Ishikawa (cell line): ENCODE results near the gene GAA.

Experiments used
- CEBPB ChIP-seq: IDR thresholded peaks from 2 replicates; pipeline ENCODE4 v1.6.1; 2012
- CREB1 ChIP-seq: IDR thresholded peaks from 2 replicates; pipeline ENCODE4 v1.6.1; 2012; ENCODE audit warnings: low read depth
- EGR1 ChIP-seq: IDR thresholded peaks from 2 replicates; pipeline ENCODE4 v1.6.1; 2012
- EP300 ChIP-seq: IDR thresholded peaks from 2 replicates; pipeline ENCODE4 v1.6.1; 2012; ENCODE audit warnings: borderline replicate concordance
- FOXM1 ChIP-seq: IDR thresholded peaks from 2 replicates; pipeline ENCODE4 v1.6.1; 2012; ENCODE audit warnings: low read depth, borderline replicate concordance
- NFIC ChIP-seq: IDR thresholded peaks from 2 replicates; pipeline ENCODE4 v1.6.1; 2012
- RAD21 ChIP-seq: IDR thresholded peaks from 2 replicates; pipeline ENCODE4 v1.6.1; 2012; ENCODE audit warnings: low read depth
- TAF1 ChIP-seq: IDR thresholded peaks from 2 replicates; pipeline ENCODE4 v1.6.1; 2012; ENCODE audit warnings: low read depth, mild to moderate bottlenecking
- TCF12 ChIP-seq: IDR thresholded peaks from 2 replicates; pipeline ENCODE4 v1.6.1; 2012; ENCODE audit warnings: low read depth
- TEAD4 ChIP-seq: IDR thresholded peaks from 2 replicates; pipeline ENCODE4 v1.6.1; 2012
- USF1 ChIP-seq: IDR thresholded peaks from 2 replicates; pipeline ENCODE4 v1.6.1; 2012
- YY1 ChIP-seq: IDR thresholded peaks from 2 replicates; pipeline ENCODE4 v1.6.1; 2012; ENCODE audit warnings: low read depth
- ZBTB7A ChIP-seq: IDR thresholded peaks from 2 replicates; pipeline ENCODE4 v1.6.1; 2012; ENCODE audit warnings: low read depth
- TF ChIP-seq, protein P1 (sequence below): IDR thresholded peaks from 2 replicates; pipeline ENCODE4 v1.6.1; 2012
- TF ChIP-seq, protein P2 (sequence below): IDR thresholded peaks from 2 replicates; pipeline ENCODE4 v1.6.1; 2012; ENCODE audit warnings: low read depth, mild to moderate bottlenecking

The GAA gene

DNA sequence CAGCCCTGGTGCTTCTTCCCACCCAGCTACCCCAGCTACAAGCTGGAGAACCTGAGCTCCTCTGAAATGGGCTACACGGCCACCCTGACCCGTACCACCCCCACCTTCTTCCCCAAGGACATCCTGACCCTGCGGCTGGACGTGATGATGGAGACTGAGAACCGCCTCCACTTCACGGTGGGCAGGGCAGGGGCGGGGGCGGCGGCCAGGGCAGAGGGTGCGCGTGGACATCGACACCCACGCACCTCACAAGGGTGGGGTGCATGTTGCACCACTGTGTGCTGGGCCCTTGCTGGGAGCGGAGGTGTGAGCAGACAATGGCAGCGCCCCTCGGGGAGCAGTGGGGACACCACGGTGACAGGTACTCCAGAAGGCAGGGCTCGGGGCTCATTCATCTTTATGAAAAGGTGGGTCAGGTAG, 3.6 kb downstream of the GAA start:
- TF ChIP-seq CREB1 (no peak), CEBPB (no peak), FOXM1 (no peak), NFIC (no peak), ZBTB7A (no peak), EP300 (no peak), RAD21 (no peak), TCF12 (no peak), TEAD4 (no peak), TAF1 (no peak), EGR1 (no peak), YY1 (no peak), USF1 (no peak)
- TF ChIP-seq, protein P1, sequence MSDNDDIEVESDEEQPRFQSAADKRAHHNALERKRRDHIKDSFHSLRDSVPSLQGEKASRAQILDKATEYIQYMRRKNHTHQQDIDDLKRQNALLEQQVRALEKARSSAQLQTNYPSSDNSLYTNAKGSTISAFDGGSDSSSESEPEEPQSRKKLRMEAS = no peak
- TF ChIP-seq, protein P2, sequence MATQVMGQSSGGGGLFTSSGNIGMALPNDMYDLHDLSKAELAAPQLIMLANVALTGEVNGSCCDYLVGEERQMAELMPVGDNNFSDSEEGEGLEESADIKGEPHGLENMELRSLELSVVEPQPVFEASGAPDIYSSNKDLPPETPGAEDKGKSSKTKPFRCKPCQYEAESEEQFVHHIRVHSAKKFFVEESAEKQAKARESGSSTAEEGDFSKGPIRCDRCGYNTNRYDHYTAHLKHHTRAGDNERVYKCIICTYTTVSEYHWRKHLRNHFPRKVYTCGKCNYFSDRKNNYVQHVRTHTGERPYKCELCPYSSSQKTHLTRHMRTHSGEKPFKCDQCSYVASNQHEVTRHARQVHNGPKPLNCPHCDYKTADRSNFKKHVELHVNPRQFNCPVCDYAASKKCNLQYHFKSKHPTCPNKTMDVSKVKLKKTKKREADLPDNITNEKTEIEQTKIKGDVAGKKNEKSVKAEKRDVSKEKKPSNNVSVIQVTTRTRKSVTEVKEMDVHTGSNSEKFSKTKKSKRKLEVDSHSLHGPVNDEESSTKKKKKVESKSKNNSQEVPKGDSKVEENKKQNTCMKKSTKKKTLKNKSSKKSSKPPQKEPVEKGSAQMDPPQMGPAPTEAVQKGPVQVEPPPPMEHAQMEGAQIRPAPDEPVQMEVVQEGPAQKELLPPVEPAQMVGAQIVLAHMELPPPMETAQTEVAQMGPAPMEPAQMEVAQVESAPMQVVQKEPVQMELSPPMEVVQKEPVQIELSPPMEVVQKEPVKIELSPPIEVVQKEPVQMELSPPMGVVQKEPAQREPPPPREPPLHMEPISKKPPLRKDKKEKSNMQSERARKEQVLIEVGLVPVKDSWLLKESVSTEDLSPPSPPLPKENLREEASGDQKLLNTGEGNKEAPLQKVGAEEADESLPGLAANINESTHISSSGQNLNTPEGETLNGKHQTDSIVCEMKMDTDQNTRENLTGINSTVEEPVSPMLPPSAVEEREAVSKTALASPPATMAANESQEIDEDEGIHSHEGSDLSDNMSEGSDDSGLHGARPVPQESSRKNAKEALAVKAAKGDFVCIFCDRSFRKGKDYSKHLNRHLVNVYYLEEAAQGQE = no peak

GRCh38 chr17:80105762-80106161, 4.4 kb downstream of the GAA start:
- TF ChIP-seq NFIC = peak; percentile 49
- no peak for TF ChIP-seq CREB1

GRCh38 chr17:80106176-80106575, 4.8 kb downstream of the GAA start:
- no peak for TF ChIP-seq CEBPB
- no peak for TF ChIP-seq USF1
- TF ChIP-seq, protein P1 = no peak
- no peak for TF ChIP-seq CREB1
- no peak for TF ChIP-seq EP300
- no peak for TF ChIP-seq TCF12
- TF ChIP-seq FOXM1 = no peak
- no peak for TF ChIP-seq TAF1
- no peak for TF ChIP-seq RAD21
- no peak for TF ChIP-seq TEAD4
- TF ChIP-seq YY1 = no peak
- no peak for TF ChIP-seq EGR1
- no peak for TF ChIP-seq NFIC
- TF ChIP-seq, protein P2 = no peak

GRCh38 chr17:80106751-80107150, 5.4 kb downstream of the GAA start:
- TF ChIP-seq, protein P1 = no peak
- TF ChIP-seq EP300 (no peak), FOXM1 (no peak), CEBPB (no peak), ZBTB7A (no peak), CREB1 (no peak), EGR1 (no peak), USF1 (no peak)
- TF ChIP-seq, protein P2 = no peak
